GM19395 (cell line): ENCODE results near the gene COL18A1.

ENCODE experiments used
- ATAC-seq: cut with Tn5 transposase; IDR thresholded peaks from one replicate; pipeline ENCODE4 v1.9.1; 2021; ENCODE audit warnings: mild to moderate bottlenecking, moderate library complexity; ENCODE audit not compliant: unreplicated experiment

Gene COL18A1

GRCh38 chr21:45465105-45465504 lies 60.1 kb downstream of the COL18A1 start:
- no peak for ATAC-seq

GRCh38 chr21:45465611-45466329 lies 60.8 kb downstream of the COL18A1 start:
- no peak for ATAC-seq

- no peak for ATAC-seq
Observed at GRCh38 chr21:45466330-45467220, 61.6 kb downstream of the COL18A1 start.

- ATAC-seq = no peak
Observed at GRCh38 chr21:45467221-45467779, 62.3 kb downstream of the COL18A1 start.

- no peak for ATAC-seq
Observed at GRCh38 chr21:45468051-45468970, 63.3 kb downstream of the COL18A1 start.

GRCh38 chr21:45468971-45469272 lies 64.0 kb downstream of the COL18A1 start:
- no peak for ATAC-seq

- ATAC-seq = no peak
Observed at GRCh38 chr21:45469273-45470086, 64.5 kb downstream of the COL18A1 start.

GRCh38 chr21:45470087-45470515 lies 65.1 kb downstream of the COL18A1 start:
- no peak for ATAC-seq

GRCh38 chr21:45470773-45471524 lies 66.0 kb downstream of the COL18A1 start:
- ATAC-seq = no peak

- ATAC-seq = no peak
Observed at GRCh38 chr21:45471525-45472221, 66.7 kb downstream of the COL18A1 start.

- no peak for ATAC-seq
Observed at GRCh38 chr21:45472445-45473365, 67.7 kb downstream of the COL18A1 start.

- no peak for ATAC-seq
Observed at GRCh38 chr21:45473496-45474322, 68.7 kb downstream of the COL18A1 start.

GRCh38 chr21:45474323-45474950 lies 69.5 kb downstream of the COL18A1 start:
- ATAC-seq = no peak

GRCh38 chr21:45475004-45475685 lies 70.2 kb downstream of the COL18A1 start:
- no peak for ATAC-seq

- no peak for ATAC-seq
Observed at GRCh38 chr21:45475797-45476570, 71.0 kb downstream of the COL18A1 start.
